SHP77 treated with DMSO at 0.1 percent for 48 hours (cell line): ENCODE data around the gene NEUROD4.

Source experiments
- DNase-seq: peaks from one replicate; lab custom pipeline; 2025; lab: John Stamatoyannopoulos, UW

Gene NEUROD4

GRCh38 chr12:55058776-55059175 is 39.0 kb downstream of the NEUROD4 start:
- no peak for DNase-seq

DNA sequence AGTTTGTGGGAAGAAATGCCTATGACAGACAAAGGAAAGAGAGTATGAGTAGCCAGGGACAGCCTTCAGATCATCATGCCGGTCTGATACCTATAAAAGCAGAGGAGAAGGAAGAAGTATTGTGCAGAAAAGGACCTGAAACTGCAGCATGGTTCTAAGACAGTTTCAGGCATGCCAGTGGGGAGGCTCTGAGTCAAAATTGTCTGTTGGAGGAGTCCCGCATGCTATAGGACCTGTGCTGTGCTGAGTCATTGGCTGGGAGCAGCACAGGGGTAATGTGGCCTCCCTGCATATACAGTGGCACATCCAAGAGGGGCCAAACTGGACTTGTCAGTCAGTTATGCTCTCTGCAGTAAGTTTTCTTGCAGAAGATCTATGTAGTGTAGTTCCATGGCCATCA is 40.7 kb downstream of the NEUROD4 start:
- no peak for DNase-seq

- no peak for DNase-seq
Measured at GRCh38 chr12:55061024-55061423, 41.2 kb downstream of the NEUROD4 start.

DNA sequence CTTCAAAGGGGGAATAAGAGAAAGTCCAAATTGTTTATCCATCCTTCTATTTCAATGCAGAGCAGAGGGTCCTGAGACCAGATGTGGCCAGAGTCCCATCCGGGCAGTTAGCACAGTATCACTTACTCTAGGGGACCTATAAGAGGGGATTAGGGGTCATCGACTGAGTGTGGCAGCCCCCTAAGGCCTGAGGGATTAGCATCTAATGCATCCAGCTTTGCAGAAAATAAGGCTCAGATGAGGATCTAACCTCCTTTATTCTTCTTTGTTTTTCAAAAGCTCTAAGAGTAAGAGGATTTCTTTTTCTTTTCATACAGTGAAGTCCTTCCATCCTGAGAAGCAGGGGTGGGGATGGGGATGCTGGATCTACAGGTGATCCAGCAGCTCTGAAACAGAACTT is 43.5 kb downstream of the NEUROD4 start:
- no peak for DNase-seq

- no peak for DNase-seq
Measured at GRCh38 chr12:55065535-55065934, 45.8 kb downstream of the NEUROD4 start.

- DNase-seq, result no peak
Measured at GRCh38 chr12:55067701-55068100, 47.9 kb downstream of the NEUROD4 start.

DNA sequence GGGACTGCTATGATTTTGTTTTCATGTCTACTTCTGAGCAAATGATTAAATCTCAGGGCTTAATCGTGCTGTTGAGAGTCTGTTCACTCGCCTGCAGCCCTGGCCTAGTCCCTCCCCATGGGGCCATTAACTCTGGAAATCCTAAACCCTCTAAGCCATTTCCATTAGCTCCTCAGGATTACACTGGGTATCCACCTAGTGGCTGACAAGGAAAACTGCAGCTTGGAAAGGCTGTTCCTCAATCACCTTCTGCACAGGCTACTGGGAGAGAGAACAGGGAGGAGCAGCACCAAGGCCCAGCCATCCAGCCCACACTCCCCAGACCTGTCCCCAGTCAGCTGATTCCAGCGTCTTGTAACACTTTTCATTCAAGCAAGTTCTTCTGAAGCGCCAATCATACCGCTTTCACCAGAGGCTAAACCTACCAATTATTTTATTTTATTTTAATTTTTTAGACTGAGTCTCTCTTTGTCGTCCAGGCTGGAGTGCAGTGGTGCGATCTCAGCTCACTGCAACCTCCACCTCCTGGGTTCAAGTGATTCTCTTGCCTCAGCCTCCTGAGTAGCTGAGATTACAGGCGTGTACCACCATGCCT is 48.7 kb downstream of the NEUROD4 start:
- peak; percentile 34 for DNase-seq

GRCh38 chr12:55072083-55072482 is 52.3 kb downstream of the NEUROD4 start:
- DNase-seq, result no peak

- DNase-seq, result peak; percentile 7
Measured at GRCh38 chr12:55073043-55074022, 53.6 kb downstream of the NEUROD4 start.

GRCh38 chr12:55074806-55075205 is 55.0 kb downstream of the NEUROD4 start:
- DNase-seq, result no peak
